Suprapubic skin (tissue), 4 donors: ENCODE data around the gene EIF4E1B. TPM values are rescaled to one million over a fixed set of nuclear protein-coding genes. Genes with fewer than 3 reads are reported as not detected.

ENCODE experiments used
- DNase-seq, 2 donors: peaks; one replicate each; pipeline ENCODE4 v3.0.0-alpha.2; 2019; ENCODE audit warnings: low spot score in 2 of 2
- H3K27ac ChIP-seq: fragments of 200-600 bp; sonication (generic); one replicate; pipeline ENCODE4 v1.5.1; 2019
- H3K27me3 ChIP-seq: fragments of 200-600 bp; sonication (generic); one replicate; pipeline ENCODE4 v1.5.1; 2019
- H3K36me3 ChIP-seq: fragments of 200-600 bp; sonication (generic); one replicate; pipeline ENCODE4 v1.5.1; 2019
- H3K4me1 ChIP-seq: fragments of 200-600 bp; sonication (generic); one replicate; pipeline ENCODE4 v1.5.1; 2019
- H3K4me3 ChIP-seq: fragments of 200-600 bp; sonication (generic); one replicate; pipeline ENCODE4 v1.5.1; 2019; ENCODE audit warnings: mild to moderate bottlenecking
- H3K9me3 ChIP-seq: fragments of 200-600 bp; sonication (generic); one replicate; pipeline ENCODE4 v1.5.1; 2019
- EP300 ChIP-seq: sonication (generic); formaldehyde crosslinking; IDR thresholded peaks from one replicate; pipeline ENCODE4 v1.6.1; 2017; ENCODE audit warnings: antibody characterized with exemption
- POLR2A ChIP-seq, 2 donors: fragments of 450-650 bp; IDR thresholded peaks; one replicate each; pipeline ENCODE4 v1.6.1; 2017; ENCODE audit warnings: antibody characterized with exemption in 2 of 2, mild to moderate bottlenecking in 2 of 2, moderate library complexity in 2 of 2
- POLR2AphosphoS5 ChIP-seq, 3 donors: sonication (generic); formaldehyde crosslinking; IDR thresholded peaks; one replicate each; pipeline ENCODE4 v1.6.1; 2017; ENCODE audit warnings: antibody characterized with exemption in 3 of 3
- WGBS: methylation state at CpG from one replicate; pipeline ENCODE4 v1.1.5; 2018; 5-methylcytosine and 5-hydroxymethylcytosine counted together
- total RNA-seq, 4 donors: library from RNA; depleted of rRNA; stranded (reverse); fragments of >200 nt; gene quantifications; one replicate each; pipeline ENCODE4 v1.1.0, GENCODE V29; 2016
- TF ChIP-seq, protein P1 (sequence below), 2 donors: fragments of 200-600 bp in 1 of 2; fragments of 450-650 bp in 1 of 2; sonication (generic) in 1 of 2; IDR thresholded peaks; one replicate each; pipeline ENCODE4 v1.5.1; 2016 to 2019; ENCODE audit warnings: antibody characterized with exemption in 2 of 2, mild to moderate bottlenecking in 1 of 2, moderate library complexity in 1 of 2

Gene EIF4E1B
- total RNA-seq, 4 donors from 2014 or later = not detected

DNA sequence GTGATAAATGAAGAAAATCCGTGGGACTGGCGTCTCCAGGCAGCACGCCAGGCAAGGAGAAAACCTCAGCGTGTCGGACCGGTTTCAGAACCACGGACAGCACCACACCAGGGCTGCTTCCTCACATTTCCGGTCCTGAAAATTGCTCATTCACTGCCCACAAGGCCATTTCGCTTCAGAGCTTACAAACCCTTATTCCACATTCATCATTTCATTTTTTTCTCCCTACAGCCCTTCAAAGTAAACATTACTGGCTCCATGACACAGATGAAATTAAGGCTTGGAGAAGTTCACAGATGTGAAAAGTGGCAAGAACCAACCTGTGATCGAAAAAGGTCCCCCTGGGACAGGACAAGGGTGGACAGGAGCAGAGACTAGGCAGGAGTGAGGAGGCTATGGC is 19.0 kb upstream of the EIF4E1B start:
- Histone ChIP-seq H3K27me3 (peaks cover 49% of the 10 kb centered on the region), H3K4me1 (peaks cover 17% of the 10 kb centered on the region), H3K4me3 (no peak overlapping the region), H3K36me3 (no peaks in the 10 kb centered on the region), H3K9me3 (no peaks in the 10 kb centered on the region), H3K27ac (no peak overlapping the region)
- no peak for DNase-seq
- WGBS = 12% methylated on average over 10 of the region's 10 CpGs
- TF ChIP-seq POLR2AphosphoS5 (IDR thresholded peaks at IDR 0.05) = no peak

DNA sequence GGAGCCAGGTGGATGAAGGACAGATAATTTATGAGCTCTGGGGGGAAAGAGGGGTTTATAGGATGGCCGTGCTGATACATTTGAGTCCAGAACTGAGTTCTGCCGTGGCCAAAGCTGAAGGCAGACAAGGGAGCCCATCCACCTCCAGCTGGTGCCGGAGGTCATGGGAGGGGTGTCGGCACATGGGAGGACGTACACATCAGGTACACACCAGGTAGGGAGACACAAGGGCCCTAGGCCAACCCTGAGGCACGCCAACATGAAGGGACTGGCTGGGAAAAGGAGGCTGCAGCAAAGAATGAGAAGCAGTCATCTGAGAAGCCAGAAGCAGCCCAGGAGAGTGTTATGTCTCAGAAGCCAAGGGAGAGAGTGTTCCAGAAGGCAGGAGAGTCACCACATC is 18.5 kb upstream of the EIF4E1B start:
- H3K4me1 ChIP-seq = peaks cover 17% of the 10 kb centered on the region
- H3K9me3 ChIP-seq = no peaks in the 10 kb centered on the region
- H3K4me3 ChIP-seq = no peak overlapping the region
- DNase-seq = no peak
- 80% methylated on average over 6 of the region's 6 CpGs for WGBS
- H3K27me3 ChIP-seq = peaks cover 54% of the 10 kb centered on the region
- no peaks in the 10 kb centered on the region for H3K36me3 ChIP-seq
- TF ChIP-seq, protein P1, sequence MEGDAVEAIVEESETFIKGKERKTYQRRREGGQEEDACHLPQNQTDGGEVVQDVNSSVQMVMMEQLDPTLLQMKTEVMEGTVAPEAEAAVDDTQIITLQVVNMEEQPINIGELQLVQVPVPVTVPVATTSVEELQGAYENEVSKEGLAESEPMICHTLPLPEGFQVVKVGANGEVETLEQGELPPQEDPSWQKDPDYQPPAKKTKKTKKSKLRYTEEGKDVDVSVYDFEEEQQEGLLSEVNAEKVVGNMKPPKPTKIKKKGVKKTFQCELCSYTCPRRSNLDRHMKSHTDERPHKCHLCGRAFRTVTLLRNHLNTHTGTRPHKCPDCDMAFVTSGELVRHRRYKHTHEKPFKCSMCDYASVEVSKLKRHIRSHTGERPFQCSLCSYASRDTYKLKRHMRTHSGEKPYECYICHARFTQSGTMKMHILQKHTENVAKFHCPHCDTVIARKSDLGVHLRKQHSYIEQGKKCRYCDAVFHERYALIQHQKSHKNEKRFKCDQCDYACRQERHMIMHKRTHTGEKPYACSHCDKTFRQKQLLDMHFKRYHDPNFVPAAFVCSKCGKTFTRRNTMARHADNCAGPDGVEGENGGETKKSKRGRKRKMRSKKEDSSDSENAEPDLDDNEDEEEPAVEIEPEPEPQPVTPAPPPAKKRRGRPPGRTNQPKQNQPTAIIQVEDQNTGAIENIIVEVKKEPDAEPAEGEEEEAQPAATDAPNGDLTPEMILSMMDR (IDR thresholded peaks at IDR 0.05) = no peak
- TF ChIP-seq EP300 (no peak), POLR2A (IDR thresholded peaks at IDR 0.05) (no peak), POLR2AphosphoS5 (IDR thresholded peaks at IDR 0.05) (no peak)
- no peak overlapping the region for H3K27ac ChIP-seq

DNA sequence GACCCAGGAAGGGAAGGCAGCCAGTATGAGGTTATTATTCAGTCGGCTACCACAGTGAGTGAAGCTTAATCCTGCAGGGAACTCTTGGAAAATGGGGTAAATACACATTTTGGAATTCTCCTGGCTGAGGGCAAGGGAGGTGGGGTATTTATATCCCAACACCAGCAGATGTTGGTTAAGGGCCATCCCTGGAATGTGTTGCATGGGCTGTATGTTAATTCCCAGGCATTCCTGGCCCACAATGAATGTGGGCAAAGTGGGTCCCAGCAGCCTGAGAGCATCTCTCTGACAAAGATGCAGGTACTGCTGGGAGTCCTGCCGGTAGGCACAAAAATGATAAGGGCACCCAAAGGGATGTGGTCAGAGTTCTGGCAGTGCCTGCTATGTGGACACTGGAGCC is 17.6 kb upstream of the EIF4E1B start:
- Histone ChIP-seq H3K9me3 (no peaks in the 10 kb centered on the region), H3K4me1 (peaks cover 17% of the 10 kb centered on the region), H3K4me3 (no peak overlapping the region), H3K27me3 (peaks cover 61% of the 10 kb centered on the region), H3K27ac (no peak overlapping the region), H3K36me3 (no peaks in the 10 kb centered on the region)
- TF ChIP-seq, protein P1 (IDR thresholded peaks at IDR 0.05) = no peak
- no peak for TF ChIP-seq POLR2A (IDR thresholded peaks at IDR 0.05)
- TF ChIP-seq EP300 = no peak
- no peak for TF ChIP-seq POLR2AphosphoS5 (IDR thresholded peaks at IDR 0.05)
- no peak for DNase-seq
- WGBS = 78% methylated on average over 2 of the region's 2 CpGs

DNA sequence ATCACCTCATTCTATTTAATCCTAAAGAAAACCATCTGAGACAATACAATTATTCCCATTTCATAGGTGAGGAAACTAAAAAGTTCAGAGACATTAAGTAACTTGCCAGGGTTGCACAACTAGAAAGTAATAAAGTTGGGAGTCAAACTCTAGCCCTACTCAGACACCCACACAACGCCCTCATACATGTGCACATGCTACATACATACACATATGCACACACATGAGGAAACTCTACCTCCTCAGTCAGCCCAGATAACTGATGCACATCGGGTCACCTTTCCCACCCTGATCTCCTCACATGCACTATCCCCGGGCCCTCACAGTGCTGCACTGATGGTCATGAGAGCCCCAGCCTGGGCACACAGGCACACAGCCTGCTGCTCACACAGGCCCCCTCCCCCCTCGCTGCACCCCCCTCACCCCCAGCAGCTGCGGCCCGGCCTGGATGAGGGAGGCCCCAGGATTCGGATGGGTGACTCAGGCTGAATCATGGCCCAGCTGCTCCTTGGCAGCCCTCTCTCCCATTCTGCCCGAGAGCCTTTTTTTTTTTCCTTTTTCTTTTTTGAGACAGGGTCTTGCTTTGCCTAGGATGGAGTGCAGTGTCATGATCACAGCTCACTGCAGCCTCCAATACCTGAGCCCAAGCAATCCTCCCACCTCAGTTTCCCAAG is 15.5 kb upstream of the EIF4E1B start:
- Histone ChIP-seq H3K9me3 (no peaks in the 10 kb centered on the region), H3K36me3 (no peaks in the 10 kb centered on the region), H3K27me3 (peaks cover 68% of the 10 kb centered on the region), H3K4me3 (no peak overlapping the region), H3K4me1 (peaks cover 20% of the 10 kb centered on the region), H3K27ac (no peak overlapping the region)
- TF ChIP-seq EP300 = no peak
- no peak for TF ChIP-seq POLR2A (IDR thresholded peaks at IDR 0.05)
- no peak for TF ChIP-seq POLR2AphosphoS5 (IDR thresholded peaks at IDR 0.05)
- TF ChIP-seq, protein P1 (IDR thresholded peaks at IDR 0.05) = no peak
- no peak for DNase-seq
- 49% methylated on average over 8 of the region's 8 CpGs for WGBS

DNA sequence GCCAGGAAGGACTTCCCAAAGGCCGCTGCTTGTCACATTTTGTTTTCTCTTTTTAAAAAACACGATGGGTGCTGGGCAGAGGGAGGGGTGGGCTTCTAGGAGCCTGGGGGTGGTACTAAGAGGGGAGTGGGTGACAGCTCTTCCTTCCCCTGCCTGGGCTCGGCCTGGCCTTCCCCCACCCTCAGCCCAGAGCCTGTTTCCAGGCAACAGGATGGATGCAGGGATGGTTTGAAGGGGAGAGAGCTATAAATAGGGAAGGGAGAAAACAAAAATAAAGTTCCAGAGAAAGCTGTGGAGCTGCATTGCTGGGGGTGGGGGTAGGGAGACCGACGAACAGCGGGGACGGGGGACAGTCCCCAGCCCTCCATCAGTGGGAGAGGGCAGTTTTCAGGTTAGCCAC is 14.0 kb upstream of the EIF4E1B start:
- peaks cover 19% of the 10 kb centered on the region for H3K4me1 ChIP-seq
- no peaks in the 10 kb centered on the region for H3K9me3 ChIP-seq
- H3K27ac ChIP-seq = no peak overlapping the region
- no peak for DNase-seq
- TF ChIP-seq EP300 = no peak
- TF ChIP-seq POLR2A (IDR thresholded peaks at IDR 0.05) = no peak
- TF ChIP-seq, protein P1 (IDR thresholded peaks at IDR 0.05) = no peak
- TF ChIP-seq POLR2AphosphoS5 (IDR thresholded peaks at IDR 0.05) = no peak
- WGBS = 77% methylated on average over 7 of the region's 7 CpGs
- H3K4me3 ChIP-seq = no peak overlapping the region
- no peaks in the 10 kb centered on the region for H3K36me3 ChIP-seq
- H3K27me3 ChIP-seq = peaks cover 76% of the 10 kb centered on the region

DNA sequence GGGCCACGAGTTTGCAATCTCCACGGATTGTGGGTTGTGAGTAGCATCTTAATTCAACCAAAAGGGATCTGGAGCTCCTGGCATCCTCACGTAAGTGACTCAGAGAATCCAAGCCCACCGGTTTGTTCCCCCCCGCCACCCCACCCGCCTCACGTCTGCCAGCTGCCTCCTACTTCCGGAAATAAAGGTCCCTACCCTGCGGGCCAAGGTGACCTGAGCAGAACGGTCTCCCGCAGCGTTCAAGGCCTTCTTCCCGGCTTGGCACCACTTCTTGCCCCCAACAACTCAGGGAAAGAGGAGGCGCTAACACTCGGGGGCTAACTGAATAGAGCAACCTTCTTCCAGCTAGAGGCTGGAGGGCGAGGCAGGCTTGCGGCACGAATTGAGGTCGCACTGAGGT is 11.7 kb upstream of the EIF4E1B start:
- peaks cover 82% of the 10 kb centered on the region for H3K27me3 ChIP-seq

More for the DNA sequence above, 11.7 kb upstream of the EIF4E1B start:
- H3K4me3 ChIP-seq = no peak overlapping the region
- WGBS = 38% methylated on average over 15 of the region's 19 CpGs
- H3K36me3 ChIP-seq = no peaks in the 10 kb centered on the region
- no peak for TF ChIP-seq EP300
- TF ChIP-seq POLR2A (IDR thresholded peaks at IDR 0.05) = no peak
- no peak for TF ChIP-seq POLR2AphosphoS5 (IDR thresholded peaks at IDR 0.05)
- TF ChIP-seq, protein P1 (IDR thresholded peaks at IDR 0.05) = no peak
- DNase-seq = no peak
- no peak overlapping the region for H3K27ac ChIP-seq
- H3K4me1 ChIP-seq = peaks cover 19% of the 10 kb centered on the region
- H3K9me3 ChIP-seq = no peaks in the 10 kb centered on the region
